Forelimb muscle (tissue), 1 donor: ENCODE results near the gene PIGH. TPM values are rescaled to one million over a fixed set of nuclear protein-coding genes. Genes with fewer than 3 reads are reported as not detected.

ENCODE experiments used
- DNase-seq: peaks from one replicate; pipeline ENCODE4 v3.0.0-alpha.2; 2013; ENCODE audit warnings: low read depth
- polyA plus RNA-seq: library from polyadenylated mRNA; unstranded; fragments of 120-200 nt; gene quantifications from one replicate; pipeline ENCODE4 v1.2.1, GENCODE V29; 2013; ENCODE audit not compliant: insufficient read length

Gene PIGH
- polyA plus RNA-seq, 1 donor = 12.8 TPM

- DNase-seq = no peak
Observed at GRCh38 chr14:67575684-67576083, 24.4 kb downstream of the PIGH start.

DNA sequence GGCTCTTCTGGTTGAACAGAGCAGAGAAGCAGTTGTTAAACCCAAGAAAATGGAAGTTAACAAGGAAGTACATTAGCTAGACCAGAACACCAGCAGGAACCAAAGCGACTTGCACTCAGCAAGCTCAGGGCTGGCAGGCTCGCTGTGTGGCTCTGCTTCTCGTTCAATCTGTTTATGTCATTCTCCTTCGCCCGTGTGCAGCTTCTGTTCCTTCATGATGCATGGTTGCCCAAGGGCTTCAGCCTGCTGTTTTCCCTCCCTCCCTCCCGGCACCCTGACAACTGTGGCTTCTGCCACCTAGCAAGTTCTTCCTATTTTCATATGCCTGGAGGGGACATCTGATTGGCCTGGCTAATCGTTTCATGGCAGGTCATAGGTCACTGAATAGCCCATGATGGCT lies 25.3 kb downstream of the PIGH start:
- DNase-seq = no peak

- no peak for DNase-seq
Observed at GRCh38 chr14:67574156-67574555, 25.9 kb downstream of the PIGH start.

GRCh38 chr14:67573228-67574010 lies 26.6 kb downstream of the PIGH start:
- DNase-seq = no peak

GRCh38 chr14:67572608-67573007 lies 27.5 kb downstream of the PIGH start:
- DNase-seq = no peak

DNA sequence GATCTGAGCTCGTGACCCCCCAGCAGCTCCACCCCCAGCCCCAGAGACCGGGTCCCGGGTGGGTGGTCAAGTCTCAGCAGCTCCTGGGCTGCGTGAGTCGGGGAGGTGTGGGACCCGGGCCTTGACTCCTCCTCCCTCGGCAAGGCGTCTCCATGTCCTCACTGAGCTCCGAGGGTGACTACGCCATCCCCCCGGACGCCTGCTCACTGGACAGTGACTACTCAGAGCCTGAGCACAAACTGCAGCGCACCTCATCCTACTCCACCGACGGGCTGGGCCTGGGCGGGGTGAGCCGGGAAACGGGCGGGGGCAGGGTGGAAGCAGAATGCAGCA lies 28.1 kb downstream of the PIGH start:
- DNase-seq = no peak

DNA sequence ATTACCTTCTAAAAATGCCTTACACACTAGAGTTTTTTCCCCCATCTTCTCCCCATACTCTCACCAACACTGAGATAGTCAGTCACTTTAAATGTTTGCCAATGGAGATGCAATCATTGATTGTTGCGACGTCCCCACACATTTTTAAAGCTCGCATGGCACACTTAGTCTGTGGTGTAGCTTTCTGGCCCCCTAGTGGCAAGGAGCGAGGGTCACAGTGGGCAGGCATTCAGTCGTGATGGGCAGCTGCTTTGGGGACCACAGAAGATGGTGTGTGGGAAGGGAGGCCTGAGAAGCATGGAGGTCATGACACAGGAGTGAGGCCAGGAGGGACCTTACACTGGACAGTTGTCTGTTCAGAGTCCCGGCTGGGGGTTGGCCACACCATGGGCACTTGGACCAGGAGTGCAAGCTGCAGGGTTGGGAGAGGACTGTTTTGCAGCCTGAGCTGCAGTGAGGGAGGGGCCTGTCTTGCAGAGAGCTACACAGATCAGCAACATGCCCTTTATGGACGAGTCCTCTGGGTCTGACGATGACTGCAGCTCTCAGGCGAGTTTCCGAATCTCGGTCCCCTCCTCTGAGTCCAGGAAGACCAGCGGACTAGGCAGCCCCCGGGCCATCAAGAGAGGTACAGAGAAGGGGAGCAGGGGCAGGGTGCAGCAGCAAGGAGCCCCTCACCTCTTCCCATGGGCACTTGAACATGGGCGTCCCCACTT lies 28.6 kb downstream of the PIGH start:
- DNase-seq = no peak

GRCh38 chr14:67570453-67570852 lies 29.6 kb downstream of the PIGH start:
- no peak for DNase-seq

- no peak for DNase-seq
Observed at GRCh38 chr14:67569651-67570290, 30.3 kb downstream of the PIGH start.

DNA sequence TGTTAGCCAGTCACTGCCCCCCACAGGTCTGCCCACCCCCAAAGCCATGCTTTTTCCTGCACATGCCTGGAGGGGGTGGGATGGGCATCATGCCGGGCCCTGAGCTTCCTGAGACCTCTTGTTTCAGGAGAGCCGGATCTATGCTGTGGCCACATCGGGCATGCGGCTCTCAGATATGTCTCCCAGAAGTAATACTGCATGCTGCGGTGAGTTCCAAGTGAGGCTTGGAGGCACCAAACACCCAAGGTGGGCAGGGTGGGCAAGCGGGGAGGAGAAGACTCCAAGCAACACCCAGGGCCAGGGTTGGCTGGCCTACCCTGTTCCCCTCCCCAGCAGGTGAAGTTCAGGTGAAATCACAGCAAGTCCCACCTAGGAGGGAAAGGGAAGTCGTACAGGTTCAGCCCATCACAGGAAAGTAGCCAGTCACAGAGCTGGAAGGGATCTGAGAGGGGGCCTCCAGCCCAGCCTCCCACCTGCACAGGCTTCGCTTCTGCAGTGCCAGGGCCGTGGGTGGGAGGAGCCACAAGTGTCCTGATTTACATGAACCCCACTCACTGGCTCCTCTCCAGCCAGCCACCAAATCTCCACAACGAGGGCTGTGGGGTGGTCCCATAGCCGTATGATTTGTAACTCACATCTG lies 30.9 kb downstream of the PIGH start:
- DNase-seq = no peak

DNA sequence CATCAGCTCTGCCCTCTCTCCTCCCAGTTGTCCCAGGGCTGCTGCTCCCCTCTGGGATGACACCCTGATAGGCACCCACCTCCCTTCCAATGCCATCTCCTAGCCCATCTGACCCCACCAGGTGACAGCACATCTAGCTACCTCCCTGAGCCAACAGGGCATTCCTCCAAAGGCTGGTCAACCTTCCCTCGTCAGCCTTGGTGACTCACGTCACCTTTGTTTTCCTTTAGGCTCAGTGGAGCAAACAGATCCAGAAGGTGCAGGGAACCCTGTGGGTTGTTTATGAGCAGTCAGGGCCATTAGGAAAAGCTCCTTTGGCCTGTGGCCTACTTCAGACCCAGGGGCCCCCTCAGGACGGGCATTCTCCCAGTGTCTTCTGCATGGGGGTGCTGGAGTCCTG lies 32.4 kb downstream of the PIGH start:
- no peak for DNase-seq

DNA sequence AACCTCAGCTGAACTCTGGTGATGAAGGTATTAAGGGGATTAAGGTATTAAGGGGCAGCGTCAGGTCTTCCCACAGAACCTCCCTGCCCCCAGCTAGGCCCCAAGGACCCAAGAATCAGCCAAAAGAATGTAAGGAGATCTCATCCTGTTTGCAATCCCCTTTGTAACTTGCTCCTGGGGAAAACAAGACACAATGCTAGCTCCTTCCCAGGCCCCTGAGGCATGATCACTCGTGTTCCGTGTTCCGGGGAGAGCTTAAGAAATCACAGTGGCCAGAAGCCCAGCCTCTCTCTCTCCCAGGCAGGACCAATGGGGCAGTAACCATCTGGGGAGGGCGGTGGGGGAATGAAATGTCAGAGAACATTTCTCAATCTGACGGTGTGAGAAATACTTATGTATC lies 33.2 kb downstream of the PIGH start:
- DNase-seq = no peak

DNA sequence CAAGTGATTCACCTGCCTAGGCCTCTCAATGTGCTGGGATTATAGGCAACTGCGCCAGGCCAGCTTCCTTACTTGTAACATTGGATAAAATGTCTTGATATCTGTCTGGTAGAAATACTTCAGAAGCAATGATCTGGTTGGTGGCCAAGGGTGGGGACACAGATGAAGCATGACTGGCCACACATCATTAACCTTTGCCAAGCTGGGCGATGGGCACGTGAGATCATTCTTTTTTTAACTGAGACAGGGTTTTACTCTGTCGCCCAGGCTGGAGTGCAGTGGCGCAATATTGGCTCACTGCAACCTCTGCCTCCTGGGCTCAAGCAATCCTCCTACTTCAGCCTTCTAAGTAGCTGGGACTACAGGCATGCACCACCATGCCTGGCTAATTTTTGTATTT lies 35.8 kb downstream of the PIGH start:
- DNase-seq = no peak

- no peak for DNase-seq
Observed at GRCh38 chr14:67562776-67563150, 37.3 kb downstream of the PIGH start.

GRCh38 chr14:67562025-67562775 lies 37.9 kb downstream of the PIGH start:
- DNase-seq = no peak

DNA sequence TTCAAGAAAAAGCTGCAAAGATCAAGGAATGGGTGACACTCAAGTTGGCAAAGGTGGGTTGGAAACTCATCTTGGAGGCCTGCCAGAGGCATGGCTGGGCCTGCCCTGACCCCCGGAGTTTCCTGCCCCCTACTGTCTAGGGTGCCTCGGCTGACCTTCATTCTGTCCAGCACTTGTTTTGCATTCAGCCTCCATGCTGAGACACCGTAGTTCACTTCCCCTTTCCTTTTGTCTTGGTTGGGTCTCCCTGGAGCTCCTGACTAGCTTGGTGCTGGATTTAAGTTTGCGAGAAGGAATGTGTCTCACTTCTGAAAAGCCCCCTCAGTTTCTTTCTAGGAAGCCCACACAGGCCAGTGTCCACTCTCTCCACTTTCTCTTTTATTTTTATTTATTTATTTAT lies 40.4 kb downstream of the PIGH start:
- DNase-seq = no peak

- no peak for DNase-seq
Observed at GRCh38 chr14:67557656-67558055, 42.4 kb downstream of the PIGH start.

DNA sequence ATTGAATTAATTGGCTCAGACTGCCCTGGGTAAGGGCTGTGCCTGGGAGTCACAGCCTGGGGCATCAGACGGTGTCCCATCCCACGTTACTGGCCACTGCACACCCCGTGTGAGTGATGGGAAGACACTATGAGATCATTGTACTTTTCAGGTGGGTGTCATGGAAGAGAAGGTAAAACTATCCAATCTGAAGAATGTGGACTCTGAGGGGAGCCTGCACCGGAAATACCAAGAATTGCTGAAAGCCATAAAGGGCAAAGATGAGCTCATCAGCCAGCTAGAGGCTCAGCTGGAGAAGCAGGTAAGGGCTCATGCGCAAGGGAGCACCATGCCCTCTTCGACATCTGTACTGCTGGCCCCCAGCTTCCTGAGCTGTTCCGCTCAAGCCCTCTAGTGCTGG lies 43.0 kb downstream of the PIGH start:
- no peak for DNase-seq

DNA sequence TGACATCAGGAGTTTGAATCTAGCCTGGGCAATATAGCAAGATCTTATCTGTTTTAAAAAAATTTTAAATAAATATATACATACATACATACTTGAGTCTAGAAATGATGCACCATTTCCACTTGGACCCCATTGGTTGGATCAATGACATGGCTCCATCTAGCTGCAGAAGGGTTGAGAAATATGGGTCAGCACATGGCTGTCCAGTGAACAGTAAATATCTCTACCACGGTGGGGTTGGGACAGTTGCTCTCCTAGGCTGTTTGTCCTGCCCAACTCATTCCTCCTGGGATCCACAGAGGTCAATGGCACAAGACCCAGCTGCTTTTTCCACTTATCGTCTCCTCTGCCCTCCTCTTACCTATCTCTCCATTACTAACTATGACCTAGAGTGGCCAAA lies 43.4 kb downstream of the PIGH start:
- DNase-seq = no peak

- DNase-seq = no peak
Observed at GRCh38 chr14:67555518-67556090, 44.5 kb downstream of the PIGH start.

- DNase-seq = no peak
Observed at GRCh38 chr14:67554341-67554740, 45.7 kb downstream of the PIGH start.

GRCh38 chr14:67553547-67553946 lies 46.5 kb downstream of the PIGH start:
- no peak for DNase-seq
